Measurements from ENCODE around the gene CEACAM4.

GRCh38 chr19:41617941-41618730, 8.7 kb downstream of the CEACAM4 start:
- no peak for TF ChIP-seq CTCF (IDR thresholded peaks at IDR 0.05)
- TF ChIP-seq POLR2A (IDR thresholded peaks at IDR 0.05) = no peak

Data from esophagus squamous epithelium (tissue), 4 donors.